ENCODE results near the gene GPR18.

- TF ChIP-seq CTCF (IDR thresholded peaks at IDR 0.05) (no peak), POLR2A (IDR thresholded peaks at IDR 0.05) (no peak)
Observed at GRCh38 chr13:99307247-99307646, 49.1 kb upstream of the GPR18 start, which contains the start of gene GPR183.
